GM19438 (cell line): ENCODE data around the gene DNAJC16.
"Not testable (repeated sequence)": the region's sequence is repeated elsewhere in the genome, so short reads cannot be mapped to it uniquely, and the experiment has no call there.

Experiments used
- ATAC-seq: cut with Tn5 transposase; IDR thresholded peaks from one replicate; pipeline ENCODE4 v1.9.1; 2021; ENCODE audit warnings: low read depth; ENCODE audit not compliant: unreplicated experiment

Gene DNAJC16

GRCh38 chr1:15506831-15507230 lies 19.8 kb upstream of the DNAJC16 start:
- no peak for ATAC-seq

- no peak for ATAC-seq
Measured at GRCh38 chr1:15507278-15507677, 19.4 kb upstream of the DNAJC16 start.

- ATAC-seq: no peak
Measured at GRCh38 chr1:15508700-15509487, 17.8 kb upstream of the DNAJC16 start.

DNA sequence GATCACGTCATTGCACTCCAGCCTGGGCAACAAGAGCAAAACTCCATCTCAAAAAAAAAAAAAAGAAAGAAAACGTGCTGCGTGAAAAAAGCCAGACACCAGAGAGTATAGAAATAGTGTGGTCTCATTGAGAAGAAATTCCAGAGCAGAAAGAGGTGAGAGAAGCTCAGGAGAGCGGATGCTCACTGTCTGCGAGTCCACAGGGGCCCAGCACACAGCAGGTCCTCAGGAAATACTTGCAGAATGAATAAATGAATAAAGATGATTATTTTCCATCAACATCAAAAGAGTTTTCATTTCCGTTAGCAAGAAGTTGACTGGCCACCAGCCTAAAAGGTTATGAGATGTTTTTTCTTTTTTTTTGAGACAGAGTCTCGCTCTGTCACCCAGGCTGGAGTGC lies 17.1 kb upstream of the DNAJC16 start:
- ATAC-seq: no peak

GRCh38 chr1:15510611-15511405 lies 15.8 kb upstream of the DNAJC16 start:
- no peak for ATAC-seq

DNA sequence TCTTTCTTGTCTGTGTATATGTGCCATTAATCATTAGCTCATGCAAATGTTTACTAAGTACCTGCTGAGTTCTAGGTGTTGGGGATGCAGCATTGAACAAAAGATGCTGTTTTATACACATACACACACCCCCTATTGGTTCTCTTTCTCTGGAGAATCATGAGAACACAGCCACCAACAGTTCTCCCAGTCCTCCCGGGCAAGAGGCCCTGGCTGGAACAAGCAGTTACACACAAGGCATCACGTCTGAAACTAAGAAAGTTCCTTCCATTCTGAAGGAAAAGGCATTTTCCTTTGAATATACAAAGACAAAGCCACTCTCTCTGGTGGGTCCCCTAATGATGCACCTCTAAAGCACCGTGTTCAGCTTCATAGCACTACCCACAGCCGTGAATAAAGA lies 13.5 kb upstream of the DNAJC16 start:
- no peak for ATAC-seq

DNA sequence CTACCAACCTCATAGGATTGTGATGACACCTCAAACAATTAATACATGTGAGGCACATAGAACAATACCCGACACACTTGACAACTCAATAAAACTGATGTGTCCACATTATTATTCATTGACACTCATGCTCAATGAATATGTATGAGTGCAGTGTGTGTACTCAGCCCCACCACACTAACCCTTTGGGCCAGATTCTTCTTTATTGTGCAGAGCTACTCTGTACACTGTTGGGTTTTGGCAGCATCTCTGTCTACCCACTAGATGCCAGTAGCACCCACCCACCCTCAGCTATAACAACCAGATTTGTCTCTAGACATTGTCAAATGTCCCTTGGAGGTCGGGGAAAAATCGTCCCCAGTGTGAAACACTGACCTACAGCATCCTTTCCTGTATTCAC lies 12.7 kb upstream of the DNAJC16 start:
- ATAC-seq: no peak

GRCh38 chr1:15514557-15514956 lies 12.1 kb upstream of the DNAJC16 start:
- ATAC-seq: not testable (repeated sequence)

DNA sequence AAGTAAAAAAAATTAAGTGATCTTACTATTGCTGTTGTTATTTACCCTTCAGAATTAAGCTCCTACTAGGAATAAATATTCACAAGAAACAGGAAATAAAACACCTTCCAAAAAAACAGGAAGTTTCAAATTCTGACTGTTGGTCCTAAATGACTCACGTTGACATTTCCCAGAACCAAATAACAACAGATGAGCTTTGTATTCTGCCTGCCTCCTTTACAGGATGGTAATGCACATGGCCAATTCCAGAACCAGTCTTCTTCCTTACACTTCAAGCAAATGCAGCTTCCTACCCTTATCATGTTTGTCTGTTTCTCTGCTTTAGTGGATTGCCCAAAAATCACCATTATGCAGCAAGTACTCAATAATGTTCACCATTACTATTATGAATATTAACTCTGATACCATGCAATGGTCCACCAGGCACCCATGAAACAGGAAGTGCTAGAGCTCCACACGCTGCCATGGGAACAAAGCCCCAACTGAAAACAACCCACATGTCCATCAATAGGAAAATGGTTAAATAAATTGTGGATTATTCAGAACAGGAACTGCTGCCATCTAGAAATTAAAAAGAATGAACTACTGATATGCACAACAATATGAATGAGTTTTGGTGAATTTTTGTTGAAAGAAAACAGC lies 11.5 kb upstream of the DNAJC16 start:
- no peak for ATAC-seq

DNA sequence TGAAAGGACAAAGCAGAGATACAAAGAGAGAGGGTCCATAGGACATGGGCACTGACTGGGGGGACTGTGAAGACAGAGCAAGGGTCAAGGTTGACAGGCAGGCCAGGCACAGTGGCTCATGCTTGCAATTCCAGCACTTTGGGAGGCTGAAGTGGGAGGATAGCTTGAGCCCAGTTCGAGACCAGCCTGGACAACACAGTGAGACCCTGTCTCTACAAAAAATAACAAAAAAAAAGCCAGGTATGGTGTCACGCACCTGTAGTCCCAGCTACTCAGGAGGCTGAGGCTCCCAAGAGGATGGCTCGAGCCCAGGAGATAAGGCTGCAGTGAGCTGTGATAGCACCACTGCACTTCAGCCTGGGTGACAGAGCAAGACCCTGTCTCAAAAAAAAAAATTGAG lies 7.0 kb upstream of the DNAJC16 start:
- no peak for ATAC-seq

DNA sequence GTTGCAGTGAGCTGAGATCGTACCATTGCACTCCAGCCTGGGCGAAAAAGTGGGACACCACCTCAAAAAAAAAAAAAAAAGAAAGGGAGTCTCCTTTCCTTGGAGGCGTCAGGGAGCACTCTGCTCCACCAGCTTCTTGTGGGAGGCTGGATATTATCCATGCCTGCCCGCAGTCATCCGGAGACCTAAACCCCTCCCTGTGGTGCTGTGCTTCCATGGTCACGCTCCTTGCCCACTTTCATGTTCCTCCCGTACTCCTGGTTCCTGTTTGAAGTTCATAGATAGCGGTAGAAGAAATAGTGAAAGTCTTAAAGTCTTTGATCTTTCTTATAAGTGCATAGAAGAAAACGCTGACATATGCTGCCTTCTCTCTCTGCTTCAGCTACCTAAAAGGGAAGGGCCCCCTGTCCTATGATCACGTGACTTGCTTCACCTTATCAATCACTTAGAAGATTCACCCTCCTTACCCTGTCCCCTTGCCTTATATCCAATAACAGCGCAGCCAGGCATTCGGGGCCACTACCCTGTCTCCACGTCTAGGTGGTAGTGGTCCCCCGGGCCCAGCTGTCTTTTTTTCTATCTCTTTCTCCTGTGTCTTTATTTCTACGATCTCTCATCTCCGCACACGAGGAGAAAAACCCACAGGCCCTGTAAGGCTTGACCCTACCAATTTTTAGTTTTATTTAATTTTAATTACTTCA lies 5.3 kb upstream of the DNAJC16 start:
- not testable (repeated sequence) for ATAC-seq

- no peak for ATAC-seq
Measured at GRCh38 chr1:15522551-15522950, 4.1 kb upstream of the DNAJC16 start.

GRCh38 chr1:15523104-15524020 lies 3.3 kb upstream of the DNAJC16 start:
- ATAC-seq: no peak

GRCh38 chr1:15524021-15524282 lies 2.7 kb upstream of the DNAJC16 start, which contains the start of gene CASP9:
Gene CASP9, minus strand, starts transcription at chr1:15524215. Its CDS starts 15 bp downstream, at chr1:15524200.
- ATAC-seq: no peak

GRCh38 chr1:15524283-15525049 lies 2.2 kb upstream of the DNAJC16 start:
- peak; percentile 41 for ATAC-seq

GRCh38 chr1:15525050-15526020 lies 1.3 kb upstream of the DNAJC16 start:
- ATAC-seq: peak; percentile 35

GRCh38 chr1:15526021-15526489 lies 593 bp upstream of the DNAJC16 start:
- ATAC-seq: no peak

- ATAC-seq: no peak
Measured at GRCh38 chr1:15531003-15531402, 4.4 kb downstream of the DNAJC16 start.
